GM12878 (cell line): ENCODE results near the gene KAZN. TPM values are rescaled to one million over a fixed set of nuclear protein-coding genes. Genes with fewer than 3 reads are reported as not detected.

Experiments used
- ATAC-seq: fragments of 200-7000 bp; cut with Tn5 transposase; 3 replicates; pipeline ENCODE4 v1.9.1; 2020; ENCODE audit warnings: mild to moderate bottlenecking, moderate library complexity
- BruUV-seq: library from RNA; stranded (reverse); fragments of 400-500 nt; replicated peaks from 2 replicates; lab custom pipeline; 2021; lab: Mats Ljungman, UMichigan
- CTCF ChIA-PET: fragments of 300-600 bp; sonication (Branson Sonifier 250); formaldehyde crosslinking; extraction: SDS; loops from one replicate; lab custom pipeline; 2021; ENCODE audit warnings: inconsistent platforms; lab: Yijun Ruan, JAX
- POLR2A ChIA-PET: fragments of 350-600 bp; formaldehyde crosslinking; extraction: SDS; loops from one replicate; lab custom pipeline; 2021; ENCODE audit warnings: inconsistent platforms; lab: Charles Lee
- RAD21 ChIA-PET: fragments of 300-600 bp; sonication (Branson Sonifier 250); formaldehyde crosslinking; loops from one replicate; lab custom pipeline; 2023; ENCODE audit warnings: antibody characterized with exemption; ENCODE audit not compliant: unreplicated experiment; lab: Charles Lee
- SMC1A ChIA-PET: fragments of 300-600 bp; sonication (Branson Sonifier 250); formaldehyde crosslinking; loops from one replicate; lab custom pipeline; 2023; ENCODE audit not compliant: unreplicated experiment, uncharacterized antibody; lab: Charles Lee
- DNase-seq: peaks from one replicate; pipeline ENCODE4 v3.0.0-alpha.2; 2011; ENCODE audit warnings: low read depth, low spot score
- FAIRE-seq: peaks from 3 replicates; lab custom pipeline; 2011; peaks lifted over from hg19 to GRCh38; lab: Jason Lieb, UNC
- H2AFZ ChIP-seq: 2 replicates; pipeline ENCODE4 v1.6.0; 2011; ENCODE audit warnings: low read depth, low read length, control low read depth; ENCODE audit not compliant: control insufficient read depth
- H3K27ac ChIP-seq: 2 replicates; pipeline ENCODE4 v1.5.1; 2011; ENCODE audit warnings: control low read depth; ENCODE audit not compliant: control insufficient read depth, insufficient read depth
- H3K27me3 ChIP-seq, 2 experiments: replicated peaks in 1 of 2; 2 replicates each; pipeline versions ENCODE4 v1.6.0 to v1.6.1; 2011; ENCODE audit warnings: low read length in 1 of 2; ENCODE audit not compliant: control insufficient read depth in 2 of 2, insufficient read depth in 2 of 2
- H3K36me3 ChIP-seq, 2 experiments: 2 replicates each; pipeline ENCODE4 v1.5.1; 2011; ENCODE audit warnings: low read length in 1 of 2; ENCODE audit not compliant: control insufficient read depth in 2 of 2, insufficient read depth in 2 of 2
- H3K4me1 ChIP-seq: 2 replicates; pipeline ENCODE4 v1.6.1; 2011; ENCODE audit warnings: mild to moderate bottlenecking, low read length, moderate library complexity, mixed read lengths; ENCODE audit not compliant: control insufficient read depth, insufficient read depth
- H3K4me2 ChIP-seq: 2 replicates; pipeline ENCODE4 v1.6.0; 2011; ENCODE audit warnings: control low read depth; ENCODE audit not compliant: control insufficient read depth, insufficient read depth
- H3K4me3 ChIP-seq: fragments of 200-600 bp; sonication (generic); 2 replicates; pipeline ENCODE4 v1.5.1; 2016
- H3K79me2 ChIP-seq: 2 replicates; pipeline ENCODE4 v1.6.0; 2011; ENCODE audit warnings: low read length; ENCODE audit not compliant: control insufficient read depth, insufficient read depth
- H3K9ac ChIP-seq: 2 replicates; pipeline ENCODE4 v1.8.0; 2011; ENCODE audit warnings: low read length, control low read depth, mixed read lengths; ENCODE audit not compliant: control insufficient read depth, insufficient read depth
- H3K9me3 ChIP-seq: replicated peaks from 3 replicates; pipeline ENCODE4 v1.5.1; 2011; ENCODE audit warnings: mild to moderate bottlenecking, low read length; ENCODE audit not compliant: control insufficient read depth, insufficient read depth
- H4K20me1 ChIP-seq: 2 replicates; pipeline ENCODE4 v1.6.0; 2011; ENCODE audit not compliant: control insufficient read depth, insufficient read depth
- EGR1 ChIP-seq, 2 experiments: IDR thresholded peaks; 1 replicate in 1 of 2; 2 replicates in 1 of 2; pipeline ENCODE4 v1.6.1; 2011 to 2012; ENCODE audit warnings: low read depth in 2 of 2, low read length in 2 of 2, borderline replicate concordance in 1 of 2, mild to moderate bottlenecking in 1 of 2, moderate library complexity in 1 of 2
- ZNF24 ChIP-seq: fragments of 450-650 bp; IDR thresholded peaks from 2 replicates; pipeline ENCODE4 v1.6.1; 2017; ENCODE audit warnings: antibody characterized with exemption, mild to moderate bottlenecking
- WGBS: methylation state at CpG from one replicate; pipeline ENCODE4 v1.1.6; 2016; ENCODE audit warnings: low lambda C conversion rate; ENCODE audit not compliant: insufficient replicate concordance, insufficient coverage; ENCODE audit errors: missing lambda C conversion rate; 5-methylcytosine and 5-hydroxymethylcytosine counted together
- in situ Hi-C: fragments of 300-500 bp; cut with MboI; formaldehyde crosslinking; loops from 9 replicates; pipeline ENCODE4 v1.14.3; 2018; ENCODE audit warnings: mixed read lengths
- intact Hi-C: fragments of 100-400 bp; cut with micrococcal nuclease; formaldehyde crosslinking; loops from one replicate; pipeline ENCODE4 v1.14.2; 2022; ENCODE audit not compliant: unreplicated experiment
- polyA plus RNA-seq, 11 experiments: library from polyadenylated mRNA; depleted of rRNA in 4 of 11; unstranded in 6 of 11; stranded (reverse) in 5 of 11; fragments of >200 nt; fragmentation: Nextera tagmentation in 4 of 11; fragmentation: Illumina TruSeq in 1 of 11; extraction: Ambion mirVana in 4 of 11; extraction: Trizol in 1 of 11; gene quantifications; 1 replicate in 1 of 11; 2 replicates in 10 of 11; pipeline versions ENCODE4 v1.2.1 to v1.2.3, GENCODE V29; 2011 to 2016; ENCODE audit warnings: inconsistent platforms in 2 of 11, missing spikeins in 2 of 11, low read depth in 1 of 11
- total RNA-seq, 4 experiments: library from RNA; depleted of rRNA in 3 of 4; stranded (reverse); fragments of >200 nt in 3 of 4; fragmentation: Illumina TruSeq in 1 of 4; extraction: Trizol in 1 of 4; gene quantifications; 2 replicates each; pipeline versions ENCODE4 v1.2.1 to v1.2.3, GENCODE V29; 2013 to 2021
- TF ChIP-seq, protein P1 (sequence below): fragments of 450-650 bp; IDR thresholded peaks from 2 replicates; pipeline ENCODE4 v1.6.1; 2017; ENCODE audit warnings: mild to moderate bottlenecking, moderate library complexity

KAZN gene
- total and polyA plus RNA-seq, 10 of the 15 experiments (the other 5 are each of a cell fraction or from before 2014, with no cell fraction given): 0.72 to 4.0 (median 1.2) TPM

DNA sequence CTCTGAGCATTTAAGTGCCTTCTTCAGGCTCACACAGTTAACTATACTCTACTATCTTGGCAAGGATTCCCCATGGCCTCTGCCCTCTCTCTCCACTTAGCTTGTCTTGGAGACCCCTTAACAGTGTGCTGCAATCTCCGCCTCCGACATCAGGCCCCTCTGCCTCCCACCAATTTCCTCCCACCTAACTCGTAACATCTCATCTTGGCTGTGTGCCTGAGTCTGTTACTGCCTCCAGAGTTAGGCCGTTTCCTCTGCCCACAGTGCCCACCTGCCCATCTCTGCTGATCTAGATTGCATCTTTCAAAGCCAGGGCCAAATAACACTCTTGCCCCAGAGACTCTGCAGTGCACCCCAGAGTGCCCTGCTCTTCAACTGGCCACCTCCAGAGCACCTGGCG is 310.8 kb downstream of the KAZN start (continued):
- TF ChIP-seq, protein P1, sequence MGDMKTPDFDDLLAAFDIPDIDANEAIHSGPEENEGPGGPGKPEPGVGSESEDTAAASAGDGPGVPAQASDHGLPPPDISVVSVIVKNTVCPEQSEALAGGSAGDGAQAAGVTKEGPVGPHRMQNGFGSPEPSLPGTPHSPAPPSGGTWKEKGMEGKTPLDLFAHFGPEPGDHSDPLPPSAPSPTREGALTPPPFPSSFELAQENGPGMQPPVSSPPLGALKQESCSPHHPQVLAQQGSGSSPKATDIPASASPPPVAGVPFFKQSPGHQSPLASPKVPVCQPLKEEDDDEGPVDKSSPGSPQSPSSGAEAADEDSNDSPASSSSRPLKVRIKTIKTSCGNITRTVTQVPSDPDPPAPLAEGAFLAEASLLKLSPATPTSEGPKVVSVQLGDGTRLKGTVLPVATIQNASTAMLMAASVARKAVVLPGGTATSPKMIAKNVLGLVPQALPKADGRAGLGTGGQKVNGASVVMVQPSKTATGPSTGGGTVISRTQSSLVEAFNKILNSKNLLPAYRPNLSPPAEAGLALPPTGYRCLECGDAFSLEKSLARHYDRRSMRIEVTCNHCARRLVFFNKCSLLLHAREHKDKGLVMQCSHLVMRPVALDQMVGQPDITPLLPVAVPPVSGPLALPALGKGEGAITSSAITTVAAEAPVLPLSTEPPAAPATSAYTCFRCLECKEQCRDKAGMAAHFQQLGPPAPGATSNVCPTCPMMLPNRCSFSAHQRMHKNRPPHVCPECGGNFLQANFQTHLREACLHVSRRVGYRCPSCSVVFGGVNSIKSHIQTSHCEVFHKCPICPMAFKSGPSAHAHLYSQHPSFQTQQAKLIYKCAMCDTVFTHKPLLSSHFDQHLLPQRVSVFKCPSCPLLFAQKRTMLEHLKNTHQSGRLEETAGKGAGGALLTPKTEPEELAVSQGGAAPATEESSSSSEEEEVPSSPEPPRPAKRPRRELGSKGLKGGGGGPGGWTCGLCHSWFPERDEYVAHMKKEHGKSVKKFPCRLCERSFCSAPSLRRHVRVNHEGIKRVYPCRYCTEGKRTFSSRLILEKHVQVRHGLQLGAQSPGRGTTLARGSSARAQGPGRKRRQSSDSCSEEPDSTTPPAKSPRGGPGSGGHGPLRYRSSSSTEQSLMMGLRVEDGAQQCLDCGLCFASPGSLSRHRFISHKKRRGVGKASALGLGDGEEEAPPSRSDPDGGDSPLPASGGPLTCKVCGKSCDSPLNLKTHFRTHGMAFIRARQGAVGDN: no peak

DNA sequence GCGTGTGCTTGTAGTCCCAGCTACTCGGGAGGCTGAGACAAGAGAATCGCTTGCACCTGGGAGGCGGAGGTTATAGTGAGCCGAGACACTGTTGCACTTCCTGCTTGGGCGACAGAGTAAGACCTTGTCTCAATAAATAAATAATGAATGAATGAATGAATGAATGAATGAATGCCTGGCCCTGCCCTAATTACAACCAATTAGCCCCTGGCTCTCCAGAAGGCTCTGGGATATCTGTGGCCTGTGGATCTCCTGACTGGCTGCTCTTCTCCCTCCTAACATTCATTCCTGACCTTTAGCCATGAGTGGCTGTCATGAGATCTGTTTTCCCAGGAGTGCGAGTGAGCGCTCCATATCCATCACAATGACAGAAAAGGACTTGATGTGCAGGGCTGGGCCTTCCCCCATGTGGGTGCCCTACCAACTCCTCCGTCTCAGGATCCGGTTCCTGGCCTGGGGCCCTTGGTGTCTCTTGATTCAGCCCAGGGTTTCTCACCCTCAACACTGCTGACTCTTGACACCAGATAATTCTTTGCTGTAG is 311.5 kb downstream of the KAZN start:
- CTCF ChIA-PET: no interaction called here
- Histone ChIP-seq H3K4me2 (no peak overlapping the region), H3K4me1 (peaks cover 9% of the 10 kb centered on the region), H3K27me3 (no peaks in the 10 kb centered on the region), H3K27ac (no peak overlapping the region), H3K9ac (no peak overlapping the region), H3K4me3 (no peak overlapping the region), H3K9me3 (no peaks in the 10 kb centered on the region), H3K79me2 (no peaks in the 10 kb centered on the region), H2AFZ (no peak overlapping the region), H4K20me1 (no peaks in the 10 kb centered on the region), H3K36me3 (no peaks in the 10 kb centered on the region)
- TF ChIP-seq ZNF24 (peak; percentile 73), EGR1 (IDR thresholded peaks at IDR 0.05; ENCODE audit: borderline replicate concordance in 1 of 2, low read depth in 2 of 2, low read length in 2 of 2) (no peak)
- no peak for FAIRE-seq
- in situ Hi-C loops: no loop called here
- POLR2A ChIA-PET: no interaction called here
- DNase-seq: no peak
- no TSS peak for BruUV-seq
- intact Hi-C loops: loop anchor here (10.0 kb wide), 1 partner anchor 135 kb away; no protein-coding TSS in a partner anchor
- ATAC-seq: no peak
- RAD21 ChIA-PET: no interaction called here
- SMC1A ChIA-PET: no interaction called here
- WGBS: 57% methylated on average over 10 of the region's 10 CpGs
